Measurements from ENCODE around the gene IZUMO3. TPM values are rescaled to one million over a fixed set of nuclear protein-coding genes. Genes with fewer than 3 reads are reported as not detected.

The IZUMO3 gene
- total RNA-seq, result not detected

- Histone ChIP-seq H3K4me3 (no peak within 1 kb of the TSS), H3K36me3 (no peaks in the 10 kb centered on the region), H3K27ac (no peak within 1 kb of the TSS), H3K9me3 (no peaks in the 10 kb centered on the region), H3K4me1 (no peaks in the 10 kb centered on the region), H3K27me3 (no peaks in the 10 kb centered on the region)
- no peak for DNase-seq (ENCODE audit: low spot score in 2 of 2)
- TF ChIP-seq POLR2A (IDR thresholded peaks at IDR 0.05) (no peak), EP300 (IDR thresholded peaks at IDR 0.05) (no peak), CTCF (IDR thresholded peaks at IDR 0.05) (no peak)
- WGBS, 2 donors, result 92 to 96% methylated on average over 3 of the region's 3 CpGs
Observed at GRCh38 chr9:24545847-24546522, at the start of gene IZUMO3. IZUMO3 (minus strand) TSS chr9:24545897; CDS start chr9:24545649, 248 bp downstream.

- Histone ChIP-seq H3K27ac (no peak overlapping the region), H3K36me3 (no peaks in the 10 kb centered on the region), H3K9me3 (no peaks in the 10 kb centered on the region), H3K4me1 (no peaks in the 10 kb centered on the region), H3K27me3 (no peaks in the 10 kb centered on the region), H3K4me3 (no peak overlapping the region)
- no peak for DNase-seq (ENCODE audit: low spot score in 2 of 2)
- 77 to 82% methylated on average over 8 of the region's 8 CpGs for WGBS, 2 donors
- no peak for TF ChIP-seq POLR2A (IDR thresholded peaks at IDR 0.05)
- no peak for TF ChIP-seq CTCF (IDR thresholded peaks at IDR 0.05)
- no peak for TF ChIP-seq EP300 (IDR thresholded peaks at IDR 0.05)
Observed at GRCh38 chr9:24594234-24594850, 48.6 kb upstream of the IZUMO3 start.

GRCh38 chr9:24590432-24590831 lies 44.7 kb upstream of the IZUMO3 start:
- no peak for DNase-seq (ENCODE audit: low spot score in 2 of 2)
- no peaks in the 10 kb centered on the region for H3K4me1 ChIP-seq
- H3K9me3 ChIP-seq, result peaks cover 0 to 7% (median 2%) of the 10 kb centered on the region in 4 donors
- no peak for TF ChIP-seq POLR2A (IDR thresholded peaks at IDR 0.05)
- TF ChIP-seq EP300 (IDR thresholded peaks at IDR 0.05), result no peak
- TF ChIP-seq CTCF (IDR thresholded peaks at IDR 0.05), result no peak
- H3K27ac ChIP-seq, result no peak overlapping the region
- H3K27me3 ChIP-seq, result no peaks in the 10 kb centered on the region
- 68 to 73% methylated on average over 1 of the region's 1 CpG for WGBS, 2 donors
- H3K4me3 ChIP-seq, result no peak overlapping the region
- H3K36me3 ChIP-seq, result no peaks in the 10 kb centered on the region

GRCh38 chr9:24587883-24588282 lies 42.2 kb upstream of the IZUMO3 start:
- TF ChIP-seq POLR2A (IDR thresholded peaks at IDR 0.05), result no peak
- no peak for TF ChIP-seq CTCF (IDR thresholded peaks at IDR 0.05)
- no peak for TF ChIP-seq EP300 (IDR thresholded peaks at IDR 0.05)
- Histone ChIP-seq H3K9me3 (peaks cover 0 to 11% (median 2%) of the 10 kb centered on the region in 4 donors), H3K4me3 (no peak overlapping the region), H3K27ac (no peak overlapping the region), H3K36me3 (no peaks in the 10 kb centered on the region), H3K4me1 (no peaks in the 10 kb centered on the region), H3K27me3 (no peaks in the 10 kb centered on the region)
- no peak for DNase-seq (ENCODE audit: low spot score in 2 of 2)
- 77 to 79% methylated on average over 2 of the region's 2 CpGs for WGBS, 2 donors

All from tibial nerve (tissue), 4 donors.